GM10266 (cell line): ENCODE measurements around the gene CRELD1.

Experiments
- DNase-seq: peaks from one replicate; pipeline ENCODE4 v3.0.0; 2012; ENCODE audit errors: extremely low spot score
- TF ChIP-seq, protein P1 (sequence below): IDR thresholded peaks from 2 replicates; pipeline ENCODE4 v1.5.1; 2012; ENCODE audit warnings: mild to moderate bottlenecking, low read depth; ENCODE audit not compliant: control insufficient read depth, insufficient read depth; ENCODE audit errors: missing control alignments

Gene CRELD1

GRCh38 chr3:9930804-9931418 lies 2.7 kb upstream of the CRELD1 start:
- peak; percentile 69 for DNase-seq
- TF ChIP-seq, protein P1, sequence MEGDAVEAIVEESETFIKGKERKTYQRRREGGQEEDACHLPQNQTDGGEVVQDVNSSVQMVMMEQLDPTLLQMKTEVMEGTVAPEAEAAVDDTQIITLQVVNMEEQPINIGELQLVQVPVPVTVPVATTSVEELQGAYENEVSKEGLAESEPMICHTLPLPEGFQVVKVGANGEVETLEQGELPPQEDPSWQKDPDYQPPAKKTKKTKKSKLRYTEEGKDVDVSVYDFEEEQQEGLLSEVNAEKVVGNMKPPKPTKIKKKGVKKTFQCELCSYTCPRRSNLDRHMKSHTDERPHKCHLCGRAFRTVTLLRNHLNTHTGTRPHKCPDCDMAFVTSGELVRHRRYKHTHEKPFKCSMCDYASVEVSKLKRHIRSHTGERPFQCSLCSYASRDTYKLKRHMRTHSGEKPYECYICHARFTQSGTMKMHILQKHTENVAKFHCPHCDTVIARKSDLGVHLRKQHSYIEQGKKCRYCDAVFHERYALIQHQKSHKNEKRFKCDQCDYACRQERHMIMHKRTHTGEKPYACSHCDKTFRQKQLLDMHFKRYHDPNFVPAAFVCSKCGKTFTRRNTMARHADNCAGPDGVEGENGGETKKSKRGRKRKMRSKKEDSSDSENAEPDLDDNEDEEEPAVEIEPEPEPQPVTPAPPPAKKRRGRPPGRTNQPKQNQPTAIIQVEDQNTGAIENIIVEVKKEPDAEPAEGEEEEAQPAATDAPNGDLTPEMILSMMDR, result peak; percentile 35

DNA sequence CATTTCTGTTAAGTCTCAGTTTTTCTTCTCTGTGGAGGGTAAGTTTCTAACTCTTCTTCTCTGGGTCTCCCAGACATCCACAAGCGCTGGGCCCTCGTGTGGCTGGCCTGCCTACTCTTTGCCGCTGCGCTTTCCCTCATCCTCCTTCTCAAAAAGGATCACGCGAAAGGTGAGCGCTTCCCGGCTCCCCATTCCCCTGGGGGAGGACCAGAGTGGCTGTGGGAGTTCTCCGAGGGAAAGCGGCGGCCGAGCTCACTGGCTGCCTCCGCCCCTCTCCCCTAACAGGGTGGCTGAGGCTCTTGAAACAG lies 1.1 kb upstream of the CRELD1 start:
- no peak for DNase-seq

DNA sequence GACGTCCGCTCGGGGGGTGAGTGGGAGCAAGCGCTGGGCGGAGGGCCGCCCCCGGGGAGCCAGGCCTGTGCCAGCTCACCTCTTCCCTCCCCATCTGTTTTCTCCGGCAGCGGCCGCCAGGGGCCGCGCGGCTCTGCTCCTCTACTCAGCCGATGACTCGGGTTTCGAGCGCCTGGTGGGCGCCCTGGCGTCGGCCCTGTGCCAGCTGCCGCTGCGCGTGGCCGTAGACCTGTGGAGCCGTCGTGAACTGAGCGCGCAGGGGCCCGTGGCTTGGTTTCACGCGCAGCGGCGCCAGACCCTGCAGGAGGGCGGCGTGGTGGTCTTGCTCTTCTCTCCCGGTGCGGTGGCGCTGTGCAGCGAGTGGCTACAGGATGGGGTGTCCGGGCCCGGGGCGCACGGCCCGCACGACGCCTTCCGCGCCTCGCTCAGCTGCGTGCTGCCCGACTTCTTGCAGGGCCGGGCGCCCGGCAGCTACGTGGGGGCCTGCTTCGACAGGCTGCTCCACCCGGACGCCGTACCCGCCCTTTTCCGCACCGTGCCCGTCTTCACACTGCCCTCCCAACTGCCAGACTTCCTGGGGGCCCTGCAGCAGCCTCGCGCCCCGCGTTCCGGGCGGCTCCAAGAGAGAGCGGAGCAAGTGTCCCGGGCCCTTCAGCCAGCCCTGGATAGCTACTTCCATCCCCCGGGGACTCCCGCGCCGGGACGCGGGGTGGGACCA lies 632 bp upstream of the CRELD1 start:
- TF ChIP-seq, protein P1, result peak; percentile 80

More for the DNA sequence above, 1.1 kb upstream of the CRELD1 start:
- TF ChIP-seq, protein P1, result no peak

DNA sequence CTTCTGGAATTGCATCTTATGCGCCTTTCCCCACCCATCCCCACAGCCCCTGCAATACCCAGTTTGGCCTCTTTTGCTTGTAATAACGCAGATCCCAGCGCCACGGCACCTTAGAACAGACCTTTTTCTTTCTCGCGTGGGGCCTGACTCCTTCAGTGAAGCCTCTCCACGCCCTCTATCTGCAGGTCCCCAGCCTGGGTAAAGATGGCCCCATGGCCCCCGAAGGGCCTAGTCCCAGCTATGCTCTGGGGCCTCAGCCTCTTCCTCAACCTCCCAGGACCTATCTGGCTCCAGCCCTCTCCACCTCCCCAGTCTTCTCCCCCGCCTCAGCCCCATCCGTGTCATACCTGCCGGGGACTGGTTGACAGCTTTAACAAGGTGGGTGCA lies 594 bp downstream of the CRELD1 start:
- DNase-seq, result no peak
- TF ChIP-seq, protein P1, result no peak

More for the DNA sequence above, 632 bp upstream of the CRELD1 start:
- DNase-seq, result peak; percentile 90

DNA sequence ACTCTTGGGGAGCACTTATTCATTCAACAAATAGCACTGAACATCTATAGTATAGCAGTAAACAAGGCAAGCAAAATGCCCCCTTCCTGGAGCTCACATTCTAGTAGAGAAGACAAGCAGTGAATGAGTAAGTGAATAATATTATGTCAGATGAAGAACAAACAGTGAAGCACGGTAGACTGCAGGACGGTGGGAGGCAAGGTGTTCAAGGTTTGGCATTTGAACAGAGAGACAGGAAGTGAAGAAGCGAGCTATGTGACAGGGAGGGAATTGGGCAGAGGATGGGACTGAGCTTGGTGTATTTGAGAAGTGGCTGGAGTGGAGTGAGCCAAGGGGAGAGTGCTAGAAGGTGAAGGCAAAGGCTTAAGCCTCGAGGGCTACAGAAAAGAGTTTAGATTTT lies 1.4 kb downstream of the CRELD1 start:
- DNase-seq, result no peak
- TF ChIP-seq, protein P1, result no peak

- DNase-seq, result no peak
- TF ChIP-seq, protein P1, result no peak
Observed at GRCh38 chr3:9935966-9936510, 2.4 kb downstream of the CRELD1 start.
